HEK293T (cell line): ENCODE data around the gene SLK.

Experiments
- ARNT ChIP-seq: fragments of 450-650 bp; IDR thresholded peaks from 2 replicates; pipeline ENCODE4 v1.6.1; 2017; ENCODE audit warnings: mild to moderate bottlenecking
- BHLHE40 ChIP-seq: fragments of 450-650 bp; IDR thresholded peaks from 2 replicates; pipeline ENCODE4 v1.6.1; 2016; ENCODE audit warnings: mild to moderate bottlenecking, moderate library complexity, borderline replicate concordance
- CTBP1 ChIP-seq: fragments of 450-650 bp; IDR thresholded peaks from 2 replicates; pipeline ENCODE4 v1.6.1; 2016; ENCODE audit warnings: borderline replicate concordance
- ELF4 ChIP-seq: fragments of 450-650 bp; IDR thresholded peaks from 2 replicates; pipeline ENCODE4 v1.6.1; 2017; ENCODE audit warnings: antibody characterized with exemption
- FOXA1 ChIP-seq: fragments of 450-650 bp; IDR thresholded peaks from 2 replicates; pipeline ENCODE4 v1.6.1; 2016; ENCODE audit warnings: mild to moderate bottlenecking
- FOXK2 ChIP-seq: fragments of 450-650 bp; IDR thresholded peaks from 2 replicates; pipeline ENCODE4 v1.6.1; 2016; ENCODE audit warnings: mild to moderate bottlenecking
- FOXM1 ChIP-seq: fragments of 450-650 bp; IDR thresholded peaks from 2 replicates; pipeline ENCODE4 v1.6.1; 2017; ENCODE audit warnings: mild to moderate bottlenecking, borderline replicate concordance
- LEF1 ChIP-seq: fragments of 450-650 bp; IDR thresholded peaks from 2 replicates; pipeline ENCODE4 v1.6.1; 2017; ENCODE audit warnings: mild to moderate bottlenecking, borderline replicate concordance
- NFRKB ChIP-seq: fragments of 450-650 bp; IDR thresholded peaks from 2 replicates; pipeline ENCODE4 v1.6.1; 2016; ENCODE audit warnings: mild to moderate bottlenecking, moderate library complexity
- PKNOX1 ChIP-seq: fragments of 450-650 bp; IDR thresholded peaks from 2 replicates; pipeline ENCODE4 v1.6.1; 2016
- SP1 ChIP-seq: fragments of 450-650 bp; IDR thresholded peaks from 2 replicates; pipeline ENCODE4 v1.6.1; 2017
- SUZ12 ChIP-seq: fragments of 450-650 bp; IDR thresholded peaks from 2 replicates; pipeline ENCODE4 v1.6.1; 2016; ENCODE audit warnings: mild to moderate bottlenecking
- TARDBP ChIP-seq: fragments of 450-650 bp; IDR thresholded peaks from 2 replicates; pipeline ENCODE4 v1.6.1; 2016
- ZNF384 ChIP-seq: fragments of 450-650 bp; IDR thresholded peaks from 2 replicates; pipeline ENCODE4 v1.6.1; 2016

GRCh38 chr10:103921750-103922195 is 45.2 kb upstream of the SLK start:
- TF ChIP-seq FOXK2: no peak
- no peak for TF ChIP-seq LEF1
- no peak for TF ChIP-seq FOXA1
- TF ChIP-seq FOXM1: no peak
- TF ChIP-seq SP1: no peak
- TF ChIP-seq TARDBP: no peak
- no peak for TF ChIP-seq PKNOX1
- no peak for TF ChIP-seq ARNT
- TF ChIP-seq SUZ12: no peak
- TF ChIP-seq CTBP1: no peak
- no peak for TF ChIP-seq BHLHE40
- TF ChIP-seq ZNF384: no peak
- TF ChIP-seq NFRKB: no peak
- TF ChIP-seq ELF4: no peak
